ENCODE data around the gene M1AP. TPM values are rescaled to one million over a fixed set of nuclear protein-coding genes. Genes with fewer than 3 reads are reported as not detected.

Gene M1AP
- polyA plus RNA-seq, 3 donors, result 1.00 to 4.6 (median 1.8) TPM

GRCh38 chr2:74522516-74522915 is 125.6 kb downstream of the M1AP start:
- H3K27ac Mint-ChIP-seq, result no peak overlapping the region
- H4K20me1 ChIP-seq (ENCODE audit: insufficient read depth, low read length), result peaks cover 11% of the 10 kb centered on the region
- peaks cover 5 to 13% of the 10 kb centered on the region in 2 donors for H3K4me1 ChIP-seq (ENCODE audit: control insufficient read depth in 1 of 2, insufficient read depth in 2 of 2, low read length in 2 of 2)
- H3K4me2 ChIP-seq (replicated peaks; ENCODE audit: extremely low read depth, low read length, poor library complexity, severe bottlenecking), result no peak overlapping the region
- H3K27me3 ChIP-seq (ENCODE audit: control insufficient read depth in 2 of 2, insufficient read depth in 2 of 2, low read length in 2 of 2), result peaks cover 23 to 35% of the 10 kb centered on the region in 2 donors
- peaks cover 47 to 50% (median 49%) of the 10 kb centered on the region in 3 donors for H3K27me3 Mint-ChIP-seq (ENCODE audit: low read depth in 3 of 3)
- H3K9me3 Mint-ChIP-seq, result peaks cover 0 to 11% (median 1%) of the 10 kb centered on the region in 7 donors
- no peak overlapping the region for H3K4me3 Mint-ChIP-seq
- intact Hi-C loops (cut with micrococcal nuclease), result no loop called here
- peaks cover 11 to 17% of the 10 kb centered on the region in 2 donors for H3K36me3 ChIP-seq (replicated peaks in 1 of 2; ENCODE audit: control insufficient read depth in 1 of 2, insufficient read depth in 2 of 2, low read length in 2 of 2)
- no peak overlapping the region for H2AFZ ChIP-seq (ENCODE audit: insufficient read depth, low read depth, low read length, poor library complexity, severe bottlenecking)
- peaks cover under 1% of the 10 kb centered on the region for H3K79me2 ChIP-seq (ENCODE audit: insufficient read depth, low read length)
- no peak overlapping the region for H3K27ac ChIP-seq (ENCODE audit: low read depth in 1 of 2, low read length in 2 of 2)
- H3K4me3 ChIP-seq (replicated peaks in 1 of 3; ENCODE audit: low read depth in 2 of 3, low read length in 3 of 3), result no peak overlapping the region
- H3K9me3 ChIP-seq (replicated peaks in 1 of 2; ENCODE audit: control insufficient read depth in 1 of 2, insufficient read depth in 1 of 2, low read length in 2 of 2), result peaks cover 0 to 6% of the 10 kb centered on the region in 2 donors
- WGBS (ENCODE audit: insufficient coverage), result 89% methylated on average over 3 of the region's 3 CpGs
- no peak for DNase-seq
- peaks cover 16% of the 10 kb centered on the region for H3K4me1 Mint-ChIP-seq
- H3K36me3 Mint-ChIP-seq, result peaks cover 20 to 28% of the 10 kb centered on the region in 2 donors
- no peak overlapping the region for H3K9ac ChIP-seq (ENCODE audit: insufficient read depth, low read length, poor library complexity, severe bottlenecking)
- TF ChIP-seq CTCF (IDR thresholded peaks at IDR 0.05), result no peak

- peak overlapping the region in 2 of 3 experiments; percentile 26 to 72 for H3K4me3 ChIP-seq (replicated peaks in 1 of 3; ENCODE audit: low read depth in 2 of 3, low read length in 3 of 3)
- H3K4me3 Mint-ChIP-seq, result peak overlapping the region; percentile 72 to 93
- no peaks in the 10 kb centered on the region for H4K20me1 ChIP-seq (ENCODE audit: insufficient read depth, low read length)
- no peak for DNase-seq
- H3K4me1 Mint-ChIP-seq, result peaks cover 32% of the 10 kb centered on the region
- no peaks in the 10 kb centered on the region for H3K36me3 ChIP-seq (replicated peaks in 1 of 2; ENCODE audit: control insufficient read depth in 1 of 2, insufficient read depth in 2 of 2, low read length in 2 of 2)
- no peak for TF ChIP-seq CTCF (IDR thresholded peaks at IDR 0.05)
- intact Hi-C loops (cut with micrococcal nuclease), result no loop called here
- peaks cover 72 to 93% of the 10 kb centered on the region in 2 donors for H3K27me3 ChIP-seq (ENCODE audit: control insufficient read depth in 2 of 2, insufficient read depth in 2 of 2, low read length in 2 of 2)
- no peak overlapping the region for H3K27ac ChIP-seq (ENCODE audit: low read depth in 1 of 2, low read length in 2 of 2)
- peaks cover 0 to 21% of the 10 kb centered on the region in 2 donors for H3K9me3 ChIP-seq (replicated peaks in 1 of 2; ENCODE audit: control insufficient read depth in 1 of 2, insufficient read depth in 1 of 2, low read length in 2 of 2)
- H3K4me2 ChIP-seq (replicated peaks; ENCODE audit: extremely low read depth, low read length, poor library complexity, severe bottlenecking), result peak overlapping the region; percentile 86
- peaks cover 26 to 32% of the 10 kb centered on the region in 2 donors for H3K4me1 ChIP-seq (ENCODE audit: control insufficient read depth in 1 of 2, insufficient read depth in 2 of 2, low read length in 2 of 2)
- H3K79me2 ChIP-seq (ENCODE audit: insufficient read depth, low read length), result no peaks in the 10 kb centered on the region
- peaks cover 86 to 99% (median 91%) of the 10 kb centered on the region in 3 donors for H3K27me3 Mint-ChIP-seq (ENCODE audit: low read depth in 3 of 3)
- no peak overlapping the region for H3K9ac ChIP-seq (ENCODE audit: insufficient read depth, low read length, poor library complexity, severe bottlenecking)
- H2AFZ ChIP-seq (ENCODE audit: insufficient read depth, low read depth, low read length, poor library complexity, severe bottlenecking), result peak overlapping the region; percentile 74
- 58% methylated on average over 10 of the region's 13 CpGs for WGBS (ENCODE audit: insufficient coverage)
- H3K36me3 Mint-ChIP-seq, result peaks cover 7 to 10% of the 10 kb centered on the region in 2 donors
- H3K9me3 Mint-ChIP-seq, result peaks cover 2 to 26% (median 24%) of the 10 kb centered on the region in 7 donors
- peak overlapping the region in 1 of 7 donors; percentile 63 for H3K27ac Mint-ChIP-seq
Observed at GRCh38 chr2:74516650-74517049, 131.5 kb downstream of the M1AP start.

Data from CD14-positive monocyte (primary cell).